Subcutaneous adipose tissue (tissue), 4 donors: Measurements from ENCODE around the gene SNRNP25. TPM values are rescaled to one million over a fixed set of nuclear protein-coding genes. Genes with fewer than 3 reads are reported as not detected.

ENCODE experiments used
- CTCF ChIP-seq: fragments of 450-650 bp; IDR thresholded peaks from one replicate; pipeline ENCODE4 v1.5.1; 2016; ENCODE audit warnings: low read depth, mild to moderate bottlenecking, control low read depth, antibody characterized with exemption, moderate library complexity
- total RNA-seq, 4 donors: library from RNA; depleted of rRNA; stranded (reverse); fragments of >200 nt; gene quantifications; one replicate each; pipeline ENCODE4 v1.1.0, GENCODE V29; 2016

Gene SNRNP25
- total RNA-seq, 4 donors from 2014 or later, result 12.8 to 21.9 (median 15.2) TPM

GRCh38 chr16:36336-36984 is 17.2 kb upstream of the SNRNP25 start:
- no peak for TF ChIP-seq CTCF

- TF ChIP-seq CTCF, result no peak
Observed at GRCh38 chr16:37511-37910, 16.1 kb upstream of the SNRNP25 start.

GRCh38 chr16:38941-39892 is 14.4 kb upstream of the SNRNP25 start:
- TF ChIP-seq CTCF, result no peak

GRCh38 chr16:41439-42068 is 12.1 kb upstream of the SNRNP25 start:
- TF ChIP-seq CTCF, result no peak

- TF ChIP-seq CTCF, result no peak
Observed at GRCh38 chr16:42069-42457, 11.6 kb upstream of the SNRNP25 start.

- TF ChIP-seq CTCF, result no peak
Observed at GRCh38 chr16:42691-43090, 10.9 kb upstream of the SNRNP25 start.

GRCh38 chr16:43294-43693 is 10.3 kb upstream of the SNRNP25 start:
- TF ChIP-seq CTCF, result no peak
